MCF 10A (cell line): ENCODE results near the gene CBY1. TPM values are rescaled to one million over a fixed set of nuclear protein-coding genes. Genes with fewer than 3 reads are reported as not detected.

ENCODE experiments used
- BruUV-seq: library from RNA; stranded (reverse); fragments of 400-500 nt; replicated peaks from 2 replicates; lab custom pipeline; 2021; lab: Mats Ljungman, UMichigan
- CTCF ChIA-PET: fragments of 300-600 bp; sonication (Branson Sonifier 250); formaldehyde crosslinking; extraction: SDS; loops from one replicate; lab custom pipeline; 2021; ENCODE audit warnings: antibody characterized with exemption, inconsistent platforms; lab: Yijun Ruan, JAX
- POLR2A ChIA-PET: fragments of 300-600, 350-650 bp; sonication (Branson Sonifier 250); formaldehyde crosslinking; extraction: SDS; loops from one replicate; lab custom pipeline; 2020; ENCODE audit warnings: antibody characterized with exemption, inconsistent platforms; lab: Yijun Ruan, JAX
- DNase-seq: peaks from one replicate; pipeline ENCODE4 v3.0.0-alpha.2; 2018; ENCODE audit not compliant: unreplicated experiment
- H3K27ac Mint-ChIP-seq: one replicate; pipeline ENCODE4 v1.8.0; 2022; ENCODE audit warnings: mild to moderate bottlenecking, low read depth, mixed read lengths; ENCODE audit not compliant: unreplicated experiment
- H3K27me3 Mint-ChIP-seq: one replicate; pipeline ENCODE4 v1.8.0; 2022; ENCODE audit warnings: mixed read lengths; ENCODE audit not compliant: insufficient read depth, unreplicated experiment
- H3K36me3 Mint-ChIP-seq: one replicate; pipeline ENCODE4 v1.8.0; 2022; ENCODE audit warnings: mild to moderate bottlenecking, moderate library complexity, mixed read lengths; ENCODE audit not compliant: insufficient read depth, unreplicated experiment
- H3K4me1 Mint-ChIP-seq: one replicate; pipeline ENCODE4 v1.8.0; 2022; ENCODE audit warnings: mixed read lengths; ENCODE audit not compliant: insufficient read depth, unreplicated experiment
- H3K4me3 Mint-ChIP-seq: one replicate; pipeline ENCODE4 v1.8.0; 2022; ENCODE audit warnings: mild to moderate bottlenecking, moderate library complexity, mixed read lengths; ENCODE audit not compliant: unreplicated experiment
- H3K9me3 Mint-ChIP-seq: one replicate; pipeline ENCODE4 v1.8.0; 2022; ENCODE audit warnings: mixed read lengths; ENCODE audit not compliant: unreplicated experiment
- intact Hi-C: fragments of 100-400 bp; cut with micrococcal nuclease; formaldehyde crosslinking; loops from 2 replicates; pipeline ENCODE4 v1.14.1; 2022
- total RNA-seq: library from RNA; stranded (reverse); gene quantifications from 2 replicates; pipeline ENCODE4 v1.2.3, GENCODE V29; 2022
- TF ChIP-seq, protein P1 (sequence below): fragments of 200-600 bp; IDR thresholded peaks from one replicate; pipeline ENCODE4 v1.8.0; 2022; ENCODE audit warnings: antibody characterized with exemption, mild to moderate bottlenecking; ENCODE audit not compliant: unreplicated experiment

The CBY1 gene
- total RNA-seq, 1 experiment from 2014 or later = 40.6 TPM

DNA sequence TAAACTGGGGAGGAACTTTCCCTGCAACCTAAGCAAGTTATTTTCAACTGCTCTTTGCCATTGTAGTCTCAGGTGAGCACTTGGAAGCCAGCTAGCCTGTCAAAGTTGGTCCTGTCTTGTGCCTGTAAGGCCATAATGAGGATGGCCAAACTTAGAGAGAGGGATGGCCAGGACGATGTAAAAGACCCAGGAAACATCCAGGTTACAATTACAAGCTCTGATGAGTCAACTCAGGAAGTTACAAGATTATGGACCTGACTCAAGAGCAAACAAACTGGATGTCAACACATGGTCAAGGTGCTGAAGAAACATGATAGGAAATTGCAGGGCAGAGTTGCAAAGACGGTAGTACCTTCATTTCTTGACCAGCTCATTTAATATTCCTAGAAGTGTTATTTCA lies 50.9 kb downstream of the CBY1 start:
- Mint-ChIP-seq H3K27ac (peak overlapping the region; percentile 87), H3K4me1 (peaks cover 25% of the 10 kb centered on the region), H3K9me3 (no peaks in the 10 kb centered on the region), H3K4me3 (peak overlapping the region; percentile 88), H3K36me3 (peaks cover 15% of the 10 kb centered on the region), H3K27me3 (no peaks in the 10 kb centered on the region)
- intact Hi-C loops = loop anchor here (2.0 kb wide), 1 partner anchor 51 kb away; the partner anchor contains the start of genes CBY1 and FAM227A
- POLR2A ChIA-PET = interaction anchor here (0.5 to 5.1 kb wide), 19 partner anchors 11 to 1508 kb away, joined by 3 to 118 read pairs (median 5); partner anchors contain the start of genes CBY1, FAM227A, JOSD1 and RPL3
- TF ChIP-seq, protein P1, sequence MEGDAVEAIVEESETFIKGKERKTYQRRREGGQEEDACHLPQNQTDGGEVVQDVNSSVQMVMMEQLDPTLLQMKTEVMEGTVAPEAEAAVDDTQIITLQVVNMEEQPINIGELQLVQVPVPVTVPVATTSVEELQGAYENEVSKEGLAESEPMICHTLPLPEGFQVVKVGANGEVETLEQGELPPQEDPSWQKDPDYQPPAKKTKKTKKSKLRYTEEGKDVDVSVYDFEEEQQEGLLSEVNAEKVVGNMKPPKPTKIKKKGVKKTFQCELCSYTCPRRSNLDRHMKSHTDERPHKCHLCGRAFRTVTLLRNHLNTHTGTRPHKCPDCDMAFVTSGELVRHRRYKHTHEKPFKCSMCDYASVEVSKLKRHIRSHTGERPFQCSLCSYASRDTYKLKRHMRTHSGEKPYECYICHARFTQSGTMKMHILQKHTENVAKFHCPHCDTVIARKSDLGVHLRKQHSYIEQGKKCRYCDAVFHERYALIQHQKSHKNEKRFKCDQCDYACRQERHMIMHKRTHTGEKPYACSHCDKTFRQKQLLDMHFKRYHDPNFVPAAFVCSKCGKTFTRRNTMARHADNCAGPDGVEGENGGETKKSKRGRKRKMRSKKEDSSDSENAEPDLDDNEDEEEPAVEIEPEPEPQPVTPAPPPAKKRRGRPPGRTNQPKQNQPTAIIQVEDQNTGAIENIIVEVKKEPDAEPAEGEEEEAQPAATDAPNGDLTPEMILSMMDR = no peak
- peak; percentile 84 for DNase-seq
- CTCF ChIA-PET = interaction anchor here (0.6 to 3.0 kb wide), 6 partner anchors 9 to 463 kb away, joined by 3 to 14 read pairs (median 4); partner anchors contain the start of gene TOMM22
- BruUV-seq = TSS peak; percentile 45

DNA sequence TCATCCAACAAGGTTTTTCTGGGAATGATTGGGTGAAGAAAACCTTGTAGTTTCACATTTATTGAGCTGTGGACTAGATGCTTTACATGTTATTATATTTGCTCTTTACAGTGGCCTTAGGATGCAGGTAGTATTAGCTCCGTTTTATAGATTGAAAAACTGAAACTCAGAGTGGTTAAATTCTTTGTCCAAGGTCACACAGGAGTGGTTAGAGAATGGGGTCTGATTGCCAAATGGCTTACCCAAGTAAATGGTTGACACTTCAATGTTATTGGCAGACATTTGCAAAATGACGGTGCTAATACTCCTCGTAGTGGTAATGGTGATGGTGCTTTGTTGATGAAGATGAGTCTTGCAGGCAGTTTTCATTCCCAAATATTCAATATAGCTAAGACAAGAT lies 51.5 kb downstream of the CBY1 start:
- ChIA-PET CTCF (interaction anchor here (0.6 to 3.0 kb wide), 7 partner anchors 9 to 462 kb away, joined by 3 to 14 read pairs (median 4); partner anchors contain the start of gene TOMM22), POLR2A (interaction anchor here (0.5 to 5.1 kb wide), 15 partner anchors 11 to 1509 kb away, joined by 3 to 118 read pairs (median 6); partner anchors contain the start of genes CBY1, FAM227A, JOSD1 and RPL3)
- H3K4me3 Mint-ChIP-seq = peak overlapping the region; percentile 88
- H3K27ac Mint-ChIP-seq = no peak overlapping the region
- TF ChIP-seq, protein P1 = no peak
- no peaks in the 10 kb centered on the region for H3K27me3 Mint-ChIP-seq
- H3K9me3 Mint-ChIP-seq = no peaks in the 10 kb centered on the region
- no peak for DNase-seq
- intact Hi-C loops = loop anchor here (2.0 kb wide), 1 partner anchor 51 kb away; the partner anchor contains the start of genes CBY1 and FAM227A
- H3K4me1 Mint-ChIP-seq = peaks cover 25% of the 10 kb centered on the region
- no TSS peak for BruUV-seq
- peaks cover 15% of the 10 kb centered on the region for H3K36me3 Mint-ChIP-seq

DNA sequence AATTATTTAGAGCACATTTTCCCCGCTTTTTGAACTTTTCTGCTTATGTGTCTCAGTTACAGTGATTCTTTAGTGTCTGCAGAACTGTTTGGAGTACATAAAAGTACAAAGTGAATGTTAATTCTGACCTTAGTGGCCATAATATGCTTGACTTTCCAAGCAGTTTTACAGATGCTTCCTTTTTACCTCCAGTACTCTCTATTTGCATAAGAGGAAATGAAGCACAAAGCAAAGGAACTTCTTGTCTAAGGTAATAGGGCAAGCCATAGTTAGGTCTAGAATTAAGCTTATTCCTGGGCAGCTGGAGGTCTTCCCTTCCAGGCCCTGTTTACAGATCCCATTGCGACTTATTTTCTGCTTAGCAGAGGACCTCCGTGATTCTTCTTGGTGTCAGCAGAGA lies 52.9 kb downstream of the CBY1 start:
- DNase-seq = no peak
- Mint-ChIP-seq H3K9me3 (no peaks in the 10 kb centered on the region), H3K27me3 (no peaks in the 10 kb centered on the region), H3K4me3 (no peak overlapping the region), H3K4me1 (peaks cover 26% of the 10 kb centered on the region), H3K36me3 (peaks cover 15% of the 10 kb centered on the region), H3K27ac (no peak overlapping the region)
- intact Hi-C loops = no loop called here
- ChIA-PET POLR2A (interaction anchor here (1.0 to 1.6 kb wide), 2 partner anchors 9 to 10 kb away, joined by 5 to 7 read pairs; no protein-coding TSS in a partner anchor), CTCF (interaction anchor here (0.9 to 3.0 kb wide), 3 partner anchors 8 to 58 kb away, joined by 3 to 14 read pairs (median 3); no protein-coding TSS in a partner anchor)
- no TSS peak for BruUV-seq
- TF ChIP-seq, protein P1 = no peak

DNA sequence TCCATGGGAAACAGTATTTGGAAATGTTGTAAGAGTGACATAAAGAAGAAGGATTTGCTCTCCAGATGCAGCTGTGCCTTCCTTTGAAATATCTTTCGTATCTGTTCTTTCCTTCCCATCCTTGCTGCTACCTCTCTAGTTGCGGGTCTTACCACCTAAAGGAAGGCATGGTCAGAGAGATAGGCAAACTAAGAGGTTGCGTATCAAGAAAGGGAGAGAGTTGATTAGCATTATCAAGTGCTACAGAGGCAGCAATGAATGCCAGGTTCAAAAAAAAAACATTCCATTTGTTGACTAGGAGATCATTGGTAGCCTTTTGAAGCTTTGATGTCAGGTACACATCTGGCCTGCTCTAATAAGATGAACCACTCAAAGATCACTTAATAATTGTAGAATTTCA lies 53.9 kb downstream of the CBY1 start:
- TF ChIP-seq, protein P1 = no peak
- POLR2A ChIA-PET = interaction anchor here (1.0 to 1.6 kb wide), 2 partner anchors 8 to 11 kb away, joined by 5 to 7 read pairs; no protein-coding TSS in a partner anchor
- H3K4me1 Mint-ChIP-seq = peaks cover 20% of the 10 kb centered on the region
- no peaks in the 10 kb centered on the region for H3K27me3 Mint-ChIP-seq
- no peak overlapping the region for H3K27ac Mint-ChIP-seq
- intact Hi-C loops = no loop called here
- CTCF ChIA-PET = interaction anchor here (0.5 to 0.9 kb wide), 2 partner anchors 47 to 57 kb away, joined by 3 to 4 read pairs; no protein-coding TSS in a partner anchor
- no peak overlapping the region for H3K4me3 Mint-ChIP-seq
- H3K36me3 Mint-ChIP-seq = peaks cover 15% of the 10 kb centered on the region
- BruUV-seq = no TSS peak
- H3K9me3 Mint-ChIP-seq = no peaks in the 10 kb centered on the region
- no peak for DNase-seq
